Naive thymus-derived CD4-positive, alpha-beta T cell (primary cell): ENCODE data around the gene INO80. TPM values are rescaled to one million over a fixed set of nuclear protein-coding genes. Genes with fewer than 3 reads are reported as not detected.

Experiments used
- ATAC-seq: fragments of 150-1000 bp; cut with Tn5 transposase; 2 replicates; pipeline ENCODE4 v1.10.0; 2021; ENCODE audit warnings: mild to moderate bottlenecking, moderate library complexity
- CTCF ChIA-PET: fragments of 350-600 bp; sonication (Branson Sonifier 250); formaldehyde crosslinking; loops from one replicate; lab custom pipeline; 2021; ENCODE audit warnings: antibody characterized with exemption; lab: Charles Lee
- POLR2A ChIA-PET: fragments of 350-600 bp; sonication (Branson Sonifier 250); formaldehyde crosslinking; loops from one replicate; lab custom pipeline; 2021; ENCODE audit warnings: antibody characterized with exemption, inconsistent platforms; lab: Charles Lee
- DNase-seq, 9 donors: peaks; one replicate each; pipeline versions ENCODE4 v3.0.0 to v3.0.0-alpha.2; 2020 to 2022; ENCODE audit warnings: mixed read lengths in 1 of 9
- H3K27ac ChIP-seq: one replicate; pipeline ENCODE4 v1.7.0; 2013; ENCODE audit warnings: mild to moderate bottlenecking, low read depth, low read length, moderate library complexity
- H3K27me3 ChIP-seq, 2 donors: one replicate each; pipeline ENCODE4 v1.7.0; 2013; ENCODE audit warnings: low read length in 2 of 2, mild to moderate bottlenecking in 2 of 2, moderate library complexity in 2 of 2; ENCODE audit not compliant: control insufficient read depth in 2 of 2, insufficient read depth in 2 of 2
- H3K36me3 ChIP-seq, 3 experiments: 1 replicate in 2 of 3; 2 replicates in 1 of 3; pipeline ENCODE4 v1.7.0; 2013; ENCODE audit warnings: low read length in 3 of 3, mild to moderate bottlenecking in 3 of 3, moderate library complexity in 1 of 3; ENCODE audit not compliant: insufficient read depth in 3 of 3, control insufficient read depth in 2 of 3
- H3K4me1 ChIP-seq, 2 donors: one replicate each; pipeline ENCODE4 v1.7.0; 2013; ENCODE audit warnings: low read length in 2 of 2, mild to moderate bottlenecking in 2 of 2, moderate library complexity in 1 of 2; ENCODE audit not compliant: control insufficient read depth in 2 of 2, insufficient read depth in 2 of 2
- H3K4me3 ChIP-seq: 2 replicates; pipeline ENCODE4 v1.7.0; 2013; ENCODE audit warnings: mild to moderate bottlenecking, low read length
- H3K9me3 ChIP-seq, 3 experiments: 1 replicate in 2 of 3; 2 replicates in 1 of 3; pipeline ENCODE4 v1.7.0; 2013; ENCODE audit warnings: low read length in 3 of 3; ENCODE audit not compliant: control insufficient read depth in 2 of 3
- H3K27ac Mint-ChIP-seq, 9 donors: one replicate each; pipeline ENCODE4 v1.8.0; 2020 to 2022; ENCODE audit warnings: mixed read lengths in 9 of 9, mild to moderate bottlenecking in 8 of 9, moderate library complexity in 5 of 9, inconsistent platforms in 2 of 9
- H3K27me3 Mint-ChIP-seq, 5 donors: one replicate each; pipeline ENCODE4 v1.8.0; 2021 to 2022; ENCODE audit warnings: mixed read lengths in 5 of 5, mild to moderate bottlenecking in 1 of 5
- H3K36me3 Mint-ChIP-seq, 5 donors: one replicate each; pipeline ENCODE4 v1.8.0; 2020 to 2022; ENCODE audit warnings: mixed read lengths in 5 of 5, mild to moderate bottlenecking in 3 of 5, inconsistent platforms in 1 of 5
- H3K4me1 Mint-ChIP-seq, 7 donors: one replicate each; pipeline ENCODE4 v1.8.0; 2020 to 2022; ENCODE audit warnings: mixed read lengths in 7 of 7, mild to moderate bottlenecking in 3 of 7, inconsistent platforms in 1 of 7
- H3K4me3 Mint-ChIP-seq, 10 donors: one replicate each; pipeline ENCODE4 v1.8.0; 2020 to 2022; ENCODE audit warnings: mild to moderate bottlenecking in 10 of 10, mixed read lengths in 10 of 10, moderate library complexity in 6 of 10, inconsistent platforms in 2 of 10
- H3K9me3 Mint-ChIP-seq, 11 donors: one replicate each; pipeline ENCODE4 v1.8.0; 2020 to 2022; ENCODE audit warnings: mixed read lengths in 11 of 11, mild to moderate bottlenecking in 4 of 11, inconsistent platforms in 1 of 11, moderate library complexity in 1 of 11
- intact Hi-C, 2 donors: fragments of 100-400 bp; cut with micrococcal nuclease; formaldehyde crosslinking; loops; one replicate each; pipeline ENCODE4 v1.15.1; 2023
- polyA plus RNA-seq, 2 donors: library from polyadenylated mRNA; unstranded; fragments of 300-500 nt; fragmentation: Illumina TruSeq; gene quantifications; one replicate each; pipeline ENCODE4 v1.2.3, GENCODE V29; 2021
- total RNA-seq, 6 experiments: library from RNA in 5 of 6; stranded (reverse) in 5 of 6; gene quantifications; 1 replicate in 5 of 6; 2 replicates in 1 of 6; pipeline ENCODE4 v1.2.3 and lab custom pipeline; 2021 to 2026

INO80 gene
- total and polyA plus RNA-seq, 7 experiments from 2014 or later = 3.8 to 36.5 (median 30.7) TPM

DNA sequence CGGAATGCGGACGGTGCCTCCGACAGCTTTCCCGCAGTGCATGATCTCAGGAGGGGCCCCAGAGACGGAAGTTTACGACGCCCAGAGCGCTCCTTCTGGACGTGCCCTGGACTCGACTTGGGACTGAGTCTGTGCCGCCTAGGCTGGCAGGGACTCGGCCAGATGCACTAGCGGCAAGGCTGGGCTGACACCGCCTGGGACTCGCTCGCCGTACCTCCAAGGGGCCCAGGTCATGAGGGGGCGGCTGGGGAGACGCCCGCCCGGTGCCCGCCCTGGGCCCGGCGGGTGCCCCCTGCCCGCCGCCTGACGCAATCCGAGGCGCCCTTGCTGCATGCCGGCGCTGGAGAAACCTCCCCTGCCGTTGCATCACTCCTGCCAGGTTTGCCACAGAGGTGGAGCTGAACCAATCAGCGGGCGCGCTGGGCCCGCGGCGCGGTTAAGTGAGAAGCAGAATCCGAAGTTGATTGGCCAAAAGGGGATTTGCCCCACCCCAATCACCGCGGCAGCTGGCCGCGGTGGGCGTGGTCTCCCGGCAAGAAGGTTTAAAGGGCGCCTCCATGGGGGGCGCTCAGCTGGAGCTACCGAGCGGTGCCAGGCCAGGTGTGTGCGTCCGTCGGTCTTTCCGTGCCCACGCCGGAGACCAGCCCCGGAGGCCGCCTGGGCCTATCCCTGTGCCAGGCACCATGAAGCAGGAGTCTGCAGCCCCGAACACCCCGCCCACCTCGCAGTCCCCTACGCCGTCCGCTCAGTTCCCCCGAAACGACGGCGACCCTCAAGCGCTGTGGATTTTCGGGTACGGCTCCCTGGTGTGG, 163.0 kb downstream of the INO80 start, which contains the start of gene CHAC1:
CHAC1 (plus strand) TSS at position 571 of the 812 bp plus-strand sequence; CDS start at position 684, 113 bp downstream.
- ChIA-PET CTCF (interaction anchor here (1.6 to 2.1 kb wide), 2 partner anchors 11 to 59 kb away, joined by 4 to 10 read pairs; partner anchors contain the start of gene VPS18), POLR2A (interaction anchor here (1.2 to 3.9 kb wide), 3 partner anchors 11 to 278 kb away, joined by 3 to 34 read pairs (median 3); partner anchors contain the start of gene CHP1)
- Mint-ChIP-seq H3K4me3 (peak within 1 kb of the TSS; percentile 87 to 96 (median 94)), H3K36me3 (peaks cover 0 to 8% (median 0%) of the 10 kb centered on the region in 5 donors), H3K27ac (peak within 1 kb of the TSS in 8 of 9 donors; percentile 76 to 95 (median 88)), H3K27me3 (peaks cover 0 to 4% (median 0%) of the 10 kb centered on the region in 5 donors), H3K9me3 (peaks cover 0 to 2% (median 0%) of the 10 kb centered on the region in 11 donors), H3K4me1 (peaks cover 7 to 34% (median 19%) of the 10 kb centered on the region in 7 donors)
- ATAC-seq (peak; percentile 98), DNase-seq (peak; percentile 79 to 97 (median 94))
- H3K9me3 ChIP-seq = no peaks in the 10 kb centered on the region
- H3K4me3 ChIP-seq = peak within 1 kb of the TSS; percentile 68
- no peaks in the 10 kb centered on the region for H3K36me3 ChIP-seq
- H3K4me1 ChIP-seq = peaks cover 10 to 14% of the 10 kb centered on the region in 2 donors
- H3K27ac ChIP-seq = peak within 1 kb of the TSS; percentile 74
- intact Hi-C loops = loop anchor here (1.0 to 5.0 kb wide), 15 partner anchors 11 to 821 kb away; partner anchors contain the start of genes CHP1 (in 2 of the 2), DNAJC17 (in 2 of the 2), ZFYVE19 (in 2 of the 2) and EXD1 (in 1 of the 2)
- H3K27me3 ChIP-seq = no peaks in the 10 kb centered on the region

DNA sequence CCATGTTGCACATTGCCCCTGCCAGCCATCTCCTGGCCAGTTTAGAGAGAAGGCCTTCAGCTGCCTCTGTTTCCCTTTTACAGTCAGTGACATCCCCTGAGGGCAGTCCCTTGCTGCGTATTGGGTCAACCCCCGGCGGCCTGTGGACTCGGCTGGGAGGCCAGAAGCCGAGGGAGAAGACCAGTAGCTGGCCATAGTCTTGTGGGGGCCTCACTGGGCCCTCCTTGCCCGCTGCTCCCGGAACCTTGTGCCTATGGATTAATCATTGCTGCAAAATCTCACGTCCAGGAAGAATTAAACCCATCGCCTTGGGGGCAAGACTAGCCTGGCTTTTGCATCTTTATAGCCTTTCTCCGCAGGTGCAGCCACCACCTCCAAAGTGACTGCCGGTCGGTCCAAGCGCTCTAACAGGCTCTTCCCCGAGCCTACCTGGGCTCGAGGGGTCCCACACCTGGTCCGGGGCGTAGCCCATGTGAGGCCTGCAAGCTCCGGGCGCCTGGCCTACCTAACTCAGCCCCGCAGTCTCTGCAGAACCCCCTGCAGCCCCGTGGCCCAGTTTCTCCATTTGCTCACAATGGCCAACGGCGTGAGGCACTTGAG, 163.7 kb downstream of the INO80 start:
- no peaks in the 10 kb centered on the region for H3K27me3 ChIP-seq
- peak overlapping the region; percentile 74 for H3K27ac ChIP-seq
- H3K36me3 ChIP-seq = no peaks in the 10 kb centered on the region
- Mint-ChIP-seq H3K9me3 (peaks cover 0 to 2% (median 0%) of the 10 kb centered on the region in 11 donors), H3K36me3 (peaks cover 0 to 6% (median 0%) of the 10 kb centered on the region in 5 donors), H3K27ac (peak overlapping the region in 7 of 9 donors; percentile 27 to 90 (median 63)), H3K4me1 (peaks cover 7 to 34% (median 19%) of the 10 kb centered on the region in 7 donors), H3K27me3 (peaks cover 0 to 4% (median 0%) of the 10 kb centered on the region in 5 donors), H3K4me3 (peak overlapping the region; percentile 78 to 96 (median 93))
- no peaks in the 10 kb centered on the region for H3K9me3 ChIP-seq
- POLR2A ChIA-PET = interaction anchor here (0.8 to 3.9 kb wide), 6 partner anchors 10 to 279 kb away, joined by 3 to 34 read pairs (median 3); partner anchors contain the start of genes CHP1 and INO80
- DNase-seq = no peak
- peaks cover 10 to 14% of the 10 kb centered on the region in 2 donors for H3K4me1 ChIP-seq
- intact Hi-C loops = loop anchor here (2.0 to 5.0 kb wide), 4 partner anchors 14 to 708 kb away; partner anchors contain the start of genes CHP1 (in 1 of the 2), EXD1 (in 1 of the 2), MGA (in 1 of the 2) and NUSAP1 (in 1 of the 2)
- CTCF ChIA-PET = interaction anchor here (0.7 to 2.1 kb wide), 4 partner anchors 11 to 58 kb away, joined by 3 to 10 read pairs (median 4); partner anchors contain the start of gene VPS18
- ATAC-seq = no peak
- peak overlapping the region; percentile 68 for H3K4me3 ChIP-seq

DNA sequence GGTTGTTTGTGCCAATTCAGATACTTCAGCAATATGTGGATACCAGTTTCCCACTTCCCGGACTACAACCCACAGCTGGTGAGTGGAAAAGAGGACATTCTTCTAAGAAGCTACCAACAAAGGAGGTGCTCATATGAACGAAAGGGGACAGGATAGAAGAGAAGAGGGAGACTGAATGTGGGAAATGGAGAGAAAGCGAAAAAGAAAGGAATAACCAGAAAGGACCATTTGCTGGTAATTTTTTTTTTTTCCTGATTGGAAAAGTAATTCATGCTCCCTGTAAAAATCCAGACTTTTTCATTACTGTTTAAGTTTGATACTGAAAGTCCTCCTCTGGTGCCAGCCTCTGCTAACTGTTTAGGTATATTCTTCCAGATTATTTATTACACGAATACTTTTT, 164.3 kb downstream of the INO80 start:
- H3K36me3 ChIP-seq = no peaks in the 10 kb centered on the region
- peak overlapping the region in 1 of 9 donors; percentile 66 for H3K27ac Mint-ChIP-seq
- H3K27me3 ChIP-seq = no peaks in the 10 kb centered on the region
- peaks cover 10 to 14% of the 10 kb centered on the region in 2 donors for H3K4me1 ChIP-seq
- peaks cover 0 to 4% (median 0%) of the 10 kb centered on the region in 5 donors for H3K27me3 Mint-ChIP-seq
- no peak overlapping the region for H3K4me3 ChIP-seq
- intact Hi-C loops = loop anchor here (2.0 to 5.0 kb wide), 4 partner anchors 13 to 709 kb away; partner anchors contain the start of genes CHP1 (in 1 of the 2), EXD1 (in 1 of the 2), MGA (in 1 of the 2) and NUSAP1 (in 1 of the 2)
- CTCF ChIA-PET = interaction anchor here (0.7 to 2.1 kb wide), 3 partner anchors 10 to 48 kb away, joined by 3 to 10 read pairs (median 3); no protein-coding TSS in a partner anchor
- H3K4me1 Mint-ChIP-seq = peaks cover 7 to 34% (median 19%) of the 10 kb centered on the region in 7 donors
- POLR2A ChIA-PET = interaction anchor here (0.7 to 3.9 kb wide), 5 partner anchors 10 to 164 kb away, joined by 3 to 34 read pairs (median 3); partner anchors contain the start of gene INO80
- ATAC-seq (no peak), DNase-seq (no peak)
- H3K4me3 Mint-ChIP-seq = peak overlapping the region; percentile 33 to 95 (median 82)
- peaks cover 0 to 6% (median 0%) of the 10 kb centered on the region in 5 donors for H3K36me3 Mint-ChIP-seq
- no peaks in the 10 kb centered on the region for H3K9me3 ChIP-seq
- no peak overlapping the region for H3K27ac ChIP-seq
- peaks cover 0 to 2% (median 0%) of the 10 kb centered on the region in 11 donors for H3K9me3 Mint-ChIP-seq

DNA sequence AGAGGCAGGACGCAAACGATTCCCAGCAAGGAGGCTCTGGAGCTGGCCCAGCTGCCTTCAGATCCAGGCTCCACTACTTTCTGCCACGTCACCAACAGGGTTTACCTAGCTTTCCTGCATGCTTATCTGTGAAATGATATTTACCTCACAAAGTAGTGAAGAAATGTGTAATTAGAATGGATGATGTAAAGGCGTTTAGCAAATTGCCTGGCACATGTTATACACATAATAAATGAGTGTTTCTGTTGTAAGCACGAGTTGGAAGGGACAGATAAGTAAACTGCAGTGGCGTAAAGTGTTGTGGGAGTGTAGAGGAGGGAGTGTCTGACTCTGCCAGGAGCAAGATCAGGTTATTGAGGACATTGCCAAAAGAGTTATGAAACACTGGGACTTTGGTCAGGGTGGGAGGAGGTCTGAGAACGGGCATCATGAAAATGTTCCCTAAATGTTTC, 166.3 kb downstream of the INO80 start:
- CTCF ChIA-PET = no interaction called here
- H3K9me3 Mint-ChIP-seq = peaks cover 0 to 2% (median 0%) of the 10 kb centered on the region in 11 donors
- Histone ChIP-seq H3K27me3 (no peaks in the 10 kb centered on the region), H3K36me3 (no peaks in the 10 kb centered on the region), H3K4me1 (peaks cover 10 to 14% of the 10 kb centered on the region in 2 donors), H3K9me3 (no peaks in the 10 kb centered on the region), H3K4me3 (no peak overlapping the region), H3K27ac (no peak overlapping the region)
- H3K4me1 Mint-ChIP-seq = peaks cover 7 to 34% (median 21%) of the 10 kb centered on the region in 7 donors
- no peak overlapping the region for H3K27ac Mint-ChIP-seq
- ATAC-seq (no peak), DNase-seq (no peak)
- POLR2A ChIA-PET = interaction anchor here (1.8 kb wide), 1 partner anchor 21 kb away, joined by 4 read pairs; the partner anchor contains the start of gene DLL4
- H3K27me3 Mint-ChIP-seq = peaks cover 0 to 4% (median 0%) of the 10 kb centered on the region in 5 donors
- intact Hi-C loops = loop anchor here in 1 of 2 donors (5.0 kb wide), 1 partner anchor 283 kb away; the partner anchor contains the start of genes CHP1 and EXD1
- H3K36me3 Mint-ChIP-seq = no peaks in the 10 kb centered on the region
- no peak overlapping the region for H3K4me3 Mint-ChIP-seq

DNA sequence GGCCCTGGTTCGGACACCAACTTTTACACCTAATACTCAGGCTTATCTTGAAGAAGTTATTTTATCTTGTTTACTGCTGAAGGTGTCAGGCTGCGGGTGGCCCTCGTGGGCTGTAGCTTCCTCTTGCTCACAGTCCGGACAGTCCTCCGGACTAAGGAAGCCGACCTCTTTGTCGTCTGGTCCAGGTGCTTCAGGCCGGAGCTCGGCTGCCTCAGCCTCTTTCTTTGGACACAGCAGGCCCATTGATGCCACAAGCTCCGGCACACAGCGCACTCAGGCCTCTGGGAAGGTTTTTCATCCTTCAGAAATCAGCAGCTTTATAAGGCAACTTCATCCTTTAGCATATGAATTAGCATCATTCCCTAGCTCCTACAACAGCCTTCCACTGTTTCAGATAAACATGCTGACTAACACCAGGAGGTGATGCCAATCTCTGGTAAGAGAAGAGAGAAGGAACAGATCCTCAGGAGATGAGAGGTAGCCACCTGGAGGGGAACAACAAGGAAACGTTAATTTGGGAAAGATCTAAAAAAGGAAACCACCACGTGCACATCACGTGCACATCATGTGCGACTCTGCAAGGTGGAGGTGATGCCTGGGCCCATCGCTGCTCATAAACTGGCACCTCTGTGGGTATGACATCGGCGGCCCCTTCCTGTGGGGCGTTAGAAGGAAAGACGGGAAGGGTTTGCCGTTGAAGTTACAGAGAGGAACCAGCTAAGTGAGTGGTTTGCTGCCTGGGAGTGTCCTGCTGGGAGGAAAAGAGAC, 167.2 kb downstream of the INO80 start:
- Histone ChIP-seq H3K36me3 (no peaks in the 10 kb centered on the region), H3K27me3 (no peaks in the 10 kb centered on the region), H3K27ac (no peak overlapping the region), H3K4me1 (peaks cover 10 to 11% of the 10 kb centered on the region in 2 donors), H3K4me3 (no peak overlapping the region), H3K9me3 (no peaks in the 10 kb centered on the region)
- no peak overlapping the region for H3K4me3 Mint-ChIP-seq
- ATAC-seq (no peak), DNase-seq (no peak)
- CTCF ChIA-PET = interaction anchor here (1.2 kb wide), 1 partner anchor 43 kb away, joined by 3 read pairs; no protein-coding TSS in a partner anchor
- H3K36me3 Mint-ChIP-seq = no peaks in the 10 kb centered on the region
- POLR2A ChIA-PET = interaction anchor here (1.8 kb wide), 1 partner anchor 20 kb away, joined by 4 read pairs; the partner anchor contains the start of gene DLL4
- intact Hi-C loops = no loop called here
- H3K4me1 Mint-ChIP-seq = peaks cover 9 to 32% (median 20%) of the 10 kb centered on the region in 7 donors
- peaks cover 0 to 2% (median 0%) of the 10 kb centered on the region in 11 donors for H3K9me3 Mint-ChIP-seq
- no peak overlapping the region for H3K27ac Mint-ChIP-seq
- peaks cover 0 to 4% (median 0%) of the 10 kb centered on the region in 5 donors for H3K27me3 Mint-ChIP-seq
